Stimulated activated CD4-positive, alpha-beta T cell treated with anti-CD3 and anti-CD28 coated beads, Interleukin-1b, Interleukin-23, amount 100 ng/mL, for 24 hours (primary cell): Measurements from ENCODE around the gene TNFAIP2.
"Not testable (repeated sequence)": the region's sequence is repeated elsewhere in the genome, so short reads cannot be mapped to it uniquely, and the experiment has no call there.

Source experiments
- DNase-seq, 4 experiments: peaks; one replicate each; pipeline ENCODE4 v3.0.0-alpha.2; 2020; ENCODE audit warnings: low read depth in 4 of 4, low spot score in 1 of 4

The TNFAIP2 gene

DNA sequence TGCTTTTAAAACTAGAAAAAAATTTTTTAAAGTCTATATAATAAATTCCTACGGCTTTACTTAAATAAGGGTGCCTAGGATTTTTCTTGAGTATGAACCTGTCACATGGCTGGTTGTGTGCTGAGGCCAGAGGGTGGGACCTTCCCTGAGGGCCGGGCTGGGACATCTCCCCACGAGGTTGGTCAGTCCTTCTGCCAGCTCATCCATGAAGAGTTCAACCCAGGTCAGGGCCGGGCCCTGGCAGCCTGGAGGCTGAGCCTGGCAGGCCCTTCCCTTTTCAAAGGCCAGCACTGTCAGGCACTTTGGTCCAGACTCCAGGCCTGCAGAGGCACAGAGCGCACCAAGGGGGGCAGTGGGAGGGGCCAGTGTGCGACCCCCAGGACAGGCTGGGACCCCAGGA lies 31.7 kb downstream of the TNFAIP2 start:
- DNase-seq = no peak

DNA sequence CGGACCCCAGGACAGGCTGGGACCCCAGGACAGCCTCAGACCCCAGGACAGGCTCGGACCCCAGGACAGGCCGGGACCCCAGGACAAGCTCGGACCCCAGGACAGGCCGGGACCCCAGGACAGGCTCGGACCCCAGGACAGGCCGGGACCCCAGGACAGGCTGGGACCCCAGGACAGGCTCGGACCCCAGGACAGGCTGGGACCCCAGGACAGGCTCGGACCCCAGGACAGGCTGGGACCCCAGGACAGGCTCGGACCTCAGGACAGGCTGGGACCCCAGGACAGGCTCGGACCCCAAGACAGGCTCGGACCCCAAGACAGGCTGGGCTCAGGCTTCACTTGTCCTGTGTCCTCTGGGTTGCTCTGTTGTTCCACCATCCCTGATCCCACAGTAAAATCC lies 32.2 kb downstream of the TNFAIP2 start:
- DNase-seq = not testable (repeated sequence)

DNA sequence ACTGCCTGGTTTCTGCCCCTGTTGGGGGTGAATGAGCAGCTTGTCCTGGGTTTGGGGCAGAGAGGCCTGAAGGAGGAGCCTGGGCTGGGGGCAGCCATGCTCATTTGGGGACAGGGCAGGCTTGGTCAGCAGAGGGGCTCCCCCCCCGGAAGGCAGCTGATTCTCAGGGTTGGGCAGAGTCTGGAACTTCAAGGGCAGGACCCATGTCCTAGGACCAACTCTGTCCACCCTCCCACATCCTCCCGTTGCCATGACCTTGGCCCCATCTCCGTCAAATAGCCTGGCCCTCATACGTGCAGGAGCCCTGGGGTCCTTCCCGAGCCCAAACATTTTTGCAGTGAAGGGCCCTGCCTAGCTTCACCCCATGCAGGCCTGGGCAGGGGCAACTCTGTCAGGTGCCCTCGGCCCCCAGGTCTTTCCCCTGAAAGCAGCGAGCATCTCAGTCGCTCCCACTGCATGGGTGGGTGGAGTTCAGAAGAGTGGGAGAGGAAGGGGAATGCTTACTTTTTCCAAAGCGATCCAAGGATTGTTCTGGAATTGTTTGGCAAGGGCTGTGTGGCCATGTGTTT lies 32.6 kb downstream of the TNFAIP2 start:
- no peak for DNase-seq

DNA sequence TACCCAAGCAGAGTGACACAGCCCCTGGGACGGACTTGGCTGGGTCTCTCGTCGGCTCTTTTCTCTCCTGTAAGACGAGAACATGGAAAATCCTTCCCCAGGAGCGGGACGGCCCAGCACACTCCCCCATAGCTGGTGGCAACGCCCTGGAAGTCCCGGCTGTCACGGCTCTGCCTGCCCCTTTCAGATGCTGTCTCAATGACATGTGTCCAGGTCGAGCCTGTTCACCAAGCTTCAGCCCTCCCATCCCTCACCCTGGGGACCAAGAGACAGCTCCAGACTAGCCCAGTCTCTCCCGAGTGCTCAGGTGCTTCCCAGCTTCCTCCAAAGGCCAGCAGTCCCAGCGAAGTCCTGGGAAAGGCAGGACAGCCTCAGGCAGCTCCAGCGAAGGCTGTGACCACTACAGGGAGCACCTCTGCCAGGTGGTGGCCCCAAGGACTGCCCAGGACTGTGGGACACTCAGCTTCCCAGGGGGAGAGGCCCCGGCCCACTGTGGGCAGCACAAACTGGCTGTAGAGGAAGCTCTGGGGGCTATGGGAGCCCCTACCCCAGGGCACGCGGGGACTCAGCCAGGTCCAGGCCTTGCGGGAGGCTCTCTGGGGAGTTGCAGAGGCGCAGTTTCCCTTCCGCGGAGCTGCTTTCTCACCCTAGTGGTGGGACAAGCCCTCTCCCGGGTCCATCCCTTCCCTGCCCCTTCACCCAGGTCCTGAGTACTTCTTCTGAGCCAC lies 33.6 kb downstream of the TNFAIP2 start:
- DNase-seq = no peak

DNA sequence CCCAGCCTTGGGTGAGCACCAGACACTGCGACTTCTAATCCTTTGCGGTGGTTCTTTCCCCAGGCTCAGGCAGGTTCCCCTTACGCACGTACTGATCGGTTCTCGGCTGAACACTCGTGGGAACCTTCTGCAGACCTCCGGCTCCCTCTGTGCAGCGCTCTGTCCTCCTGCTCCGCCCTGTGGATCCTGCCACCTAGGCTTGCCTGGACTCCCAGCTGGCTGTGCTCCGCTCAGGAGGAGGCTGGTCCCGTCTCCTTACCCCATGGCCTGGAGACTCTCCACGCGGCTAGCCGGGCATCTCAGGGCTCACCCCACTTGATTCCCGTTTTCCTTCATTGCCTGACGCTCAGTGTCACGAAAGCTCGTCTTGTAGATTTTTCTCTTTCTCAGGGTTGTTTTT lies 34.7 kb downstream of the TNFAIP2 start:
- DNase-seq = no peak

DNA sequence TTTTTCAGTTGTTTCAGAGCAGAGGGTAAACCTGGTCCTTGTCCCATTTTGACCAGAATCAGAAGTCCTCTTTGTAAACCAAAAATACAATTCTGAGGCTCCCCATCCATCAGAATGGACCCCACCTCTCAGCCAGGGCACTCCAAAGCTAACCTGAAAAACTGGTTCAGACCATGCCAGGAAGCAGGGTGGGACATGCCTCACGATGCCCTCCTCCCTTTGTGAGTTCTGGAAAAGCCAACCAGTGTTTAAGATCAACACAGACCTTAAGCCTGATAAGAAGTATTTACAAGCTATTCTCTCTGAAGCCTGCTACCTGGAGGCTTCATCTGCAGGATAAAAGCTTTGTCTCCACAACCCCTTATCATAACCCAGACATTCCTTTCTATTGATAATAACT lies 35.4 kb downstream of the TNFAIP2 start:
- DNase-seq = no peak

DNA sequence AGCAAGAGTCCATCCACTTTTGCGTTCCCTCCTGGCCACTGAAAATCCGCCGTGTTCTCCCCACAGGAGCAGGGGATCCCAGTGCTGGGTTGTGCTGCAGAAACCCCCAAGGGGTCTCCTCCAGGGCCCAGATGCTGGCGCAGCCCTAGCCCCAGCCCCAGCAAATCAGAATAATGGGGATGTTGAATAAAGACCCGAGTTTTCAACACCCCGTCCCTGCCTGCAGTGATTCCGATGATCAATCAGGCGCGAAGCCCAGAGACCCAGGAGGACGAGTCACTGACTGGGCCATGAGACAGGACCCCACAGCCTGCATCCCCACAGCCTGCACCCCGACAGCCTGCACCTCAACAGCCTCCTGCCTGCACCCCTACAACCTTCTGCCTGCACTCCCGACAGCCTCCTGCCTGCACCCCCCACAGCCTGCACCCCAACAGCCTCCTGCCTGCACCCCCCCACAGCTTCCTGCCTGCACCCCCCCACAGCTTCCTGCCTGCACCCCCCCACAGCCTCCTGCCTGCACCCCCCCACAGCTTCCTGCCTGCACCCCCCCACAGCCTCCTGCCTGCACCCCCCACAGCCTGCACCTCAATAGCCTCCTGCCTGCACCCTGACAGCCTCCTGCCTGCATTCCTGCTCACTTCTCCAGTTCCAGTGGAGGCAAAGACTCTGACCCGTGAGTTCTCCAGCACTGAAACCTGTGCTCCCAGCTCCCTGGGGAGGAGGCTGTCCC lies 37.2 kb downstream of the TNFAIP2 start:
- no peak for DNase-seq

DNA sequence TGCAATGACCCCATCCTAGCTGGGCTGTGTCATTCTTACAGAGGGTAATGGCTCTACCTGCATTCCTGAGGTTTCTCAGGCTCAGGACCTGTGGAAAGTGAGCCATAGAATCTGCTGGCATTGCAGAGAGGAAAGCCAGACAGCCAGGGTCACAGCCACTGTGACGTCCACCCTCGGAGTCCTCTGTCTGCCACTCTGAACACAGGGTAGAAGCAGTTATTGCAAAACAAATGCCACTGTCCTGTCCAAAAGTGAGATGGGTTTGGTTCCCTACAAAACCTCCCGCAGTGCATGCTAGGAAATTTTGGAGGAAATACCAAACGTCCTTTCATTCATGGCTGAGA lies 37.8 kb downstream of the TNFAIP2 start:
- DNase-seq = no peak

DNA sequence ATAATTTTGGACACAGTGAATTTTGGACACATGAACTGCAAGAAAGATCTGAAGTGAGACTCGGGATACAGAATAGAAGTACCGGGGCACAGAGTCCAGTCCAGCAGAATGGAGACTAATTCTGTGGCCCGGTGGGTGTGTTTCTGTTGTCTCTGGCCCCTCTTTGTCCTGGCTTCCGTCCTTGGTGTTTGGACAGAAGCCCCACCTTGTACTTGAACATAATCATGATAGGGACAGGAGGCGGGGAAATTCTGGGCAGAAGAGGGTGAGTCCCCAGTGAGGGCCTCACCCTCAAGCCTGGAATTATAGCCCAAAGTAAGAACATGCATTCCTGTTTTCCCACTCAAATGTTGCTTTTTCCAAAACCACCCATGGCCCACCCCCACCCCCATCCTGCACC lies 39.9 kb downstream of the TNFAIP2 start:
- no peak for DNase-seq

DNA sequence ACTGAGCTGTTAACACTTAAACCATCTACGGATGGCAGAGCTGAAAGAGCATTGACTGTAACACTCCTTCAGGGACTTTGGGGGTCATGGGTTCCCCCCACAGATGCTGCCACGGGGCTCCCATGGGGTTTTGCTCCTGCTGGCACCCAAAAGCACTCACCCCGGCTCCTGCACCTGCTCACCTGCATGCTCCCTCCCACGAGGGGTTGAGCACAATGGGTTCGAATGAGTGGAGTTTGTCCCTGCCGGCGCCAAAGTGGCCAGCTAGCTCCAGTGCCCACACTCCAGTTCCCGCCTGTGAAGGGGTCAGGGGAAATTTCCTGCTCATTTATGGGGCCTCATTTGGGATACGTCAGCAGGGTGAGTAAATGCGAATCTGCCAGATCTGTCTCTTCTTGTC lies 40.7 kb downstream of the TNFAIP2 start:
- DNase-seq = no peak

DNA sequence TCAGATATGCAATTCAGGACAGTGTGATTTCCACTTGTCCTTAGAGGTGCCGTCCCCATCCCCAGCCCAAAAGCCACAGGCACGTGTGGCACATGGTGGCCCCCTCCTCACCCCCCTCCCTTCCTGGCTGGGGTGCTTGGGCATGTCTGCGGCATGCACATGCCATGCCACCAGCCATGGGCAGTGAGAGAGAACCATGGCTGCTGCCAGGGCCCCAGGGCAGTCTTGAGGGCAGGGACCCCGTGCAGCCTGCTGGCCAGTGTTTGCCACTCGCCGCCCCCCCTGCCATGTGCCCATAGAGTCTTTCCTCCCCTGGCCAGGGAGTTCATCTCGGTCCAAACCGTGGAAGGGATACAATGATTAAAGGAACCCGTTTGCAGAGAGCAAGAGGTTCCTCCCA lies 41.5 kb downstream of the TNFAIP2 start:
- no peak for DNase-seq

DNA sequence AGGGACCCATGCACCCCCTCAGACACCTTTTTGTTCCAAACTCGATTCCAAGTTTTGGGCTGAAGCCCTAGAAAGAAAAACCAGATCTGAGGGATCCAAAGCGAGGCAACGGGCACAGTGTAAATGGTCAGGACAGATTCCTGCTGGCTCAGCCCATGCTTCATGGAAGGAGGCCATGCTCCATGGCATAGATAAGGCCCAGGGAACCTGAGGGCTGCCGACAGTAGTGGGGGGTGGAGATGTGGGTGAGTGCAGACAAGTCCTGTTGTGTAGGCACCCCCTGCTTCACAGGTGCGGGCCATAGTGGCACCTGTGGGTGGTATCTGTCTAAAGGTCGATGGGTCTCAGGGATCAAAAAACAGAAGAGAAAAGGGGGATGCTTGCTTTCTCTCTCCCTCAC lies 42.1 kb downstream of the TNFAIP2 start:
- no peak for DNase-seq

DNA sequence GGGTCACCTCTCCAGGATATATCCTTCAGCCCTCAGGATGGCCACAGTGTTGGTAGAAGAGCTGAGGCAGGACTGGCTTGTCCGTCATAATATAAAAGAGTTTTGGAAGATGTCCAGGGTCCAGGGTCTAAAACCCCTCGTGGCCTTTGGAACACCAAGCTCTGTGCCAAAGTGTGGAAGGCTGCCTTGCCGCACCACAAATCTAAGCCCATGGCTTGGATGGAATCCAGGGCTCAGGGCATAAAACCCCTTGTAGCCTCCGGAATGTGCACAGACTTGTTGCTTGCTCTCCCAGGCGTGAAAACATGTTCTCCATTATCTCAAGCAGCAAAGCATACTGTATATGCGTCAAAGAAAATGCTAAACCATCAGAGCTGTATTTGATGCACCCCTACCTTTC lies 46.7 kb downstream of the TNFAIP2 start:
- no peak for DNase-seq

DNA sequence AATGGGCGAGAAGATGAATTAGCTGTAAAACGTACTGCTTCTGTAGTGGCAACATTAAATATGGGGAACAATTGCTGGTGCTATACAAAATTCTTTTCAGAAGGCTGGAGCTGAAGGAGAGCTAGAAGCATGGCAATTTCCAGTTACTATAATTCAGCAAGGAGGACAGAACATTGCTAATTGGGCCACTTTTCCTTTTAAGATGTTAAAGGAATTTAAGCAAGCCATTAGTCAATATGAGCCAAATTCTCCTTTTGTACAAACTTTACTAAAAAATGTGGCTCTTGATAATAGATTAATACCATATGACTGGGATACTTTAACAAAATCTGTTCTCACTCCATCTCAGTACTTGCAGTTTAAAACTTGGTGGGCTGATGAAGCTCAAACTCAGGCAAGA lies 47.9 kb downstream of the TNFAIP2 start:
- not testable (repeated sequence) for DNase-seq

DNA sequence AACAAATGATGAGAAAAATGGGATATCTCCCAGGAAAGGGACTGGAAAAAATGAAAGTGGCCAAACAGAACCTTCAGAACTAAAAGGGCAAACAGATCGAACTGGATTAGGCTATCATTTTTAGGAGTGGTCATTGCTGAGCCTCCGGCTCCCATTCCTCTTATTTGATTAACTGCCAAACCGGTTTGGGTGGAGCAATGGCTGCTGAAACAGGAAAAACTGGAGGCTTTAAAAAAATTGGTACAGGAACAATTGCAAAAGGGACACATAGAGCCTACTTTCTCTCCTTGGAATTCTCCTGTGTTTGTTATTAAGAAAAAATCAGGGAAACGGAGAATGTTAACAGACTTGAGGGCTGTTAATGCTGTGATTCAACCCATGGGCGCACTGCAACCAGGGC lies 49.7 kb downstream of the TNFAIP2 start:
- no peak for DNase-seq

DNA sequence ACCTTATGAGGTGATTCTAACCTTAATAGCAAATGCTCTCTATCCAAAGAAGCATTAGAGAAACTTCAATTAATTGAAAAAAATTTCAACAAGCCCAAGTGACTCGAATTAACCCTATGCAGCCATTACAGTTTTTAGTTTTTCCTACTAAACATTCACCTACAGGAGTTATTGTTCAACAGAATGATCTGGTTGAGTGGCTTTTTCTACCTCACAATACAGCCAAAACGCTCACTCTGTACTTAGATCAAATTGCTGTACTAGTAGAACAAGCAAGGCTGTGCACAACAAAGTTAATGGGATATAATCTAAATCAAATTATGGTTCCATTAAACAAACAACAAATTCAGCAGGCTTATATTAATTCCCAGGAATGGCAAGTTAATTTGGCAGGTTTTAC lies 50.6 kb downstream of the TNFAIP2 start:
- not testable (repeated sequence) for DNase-seq

DNA sequence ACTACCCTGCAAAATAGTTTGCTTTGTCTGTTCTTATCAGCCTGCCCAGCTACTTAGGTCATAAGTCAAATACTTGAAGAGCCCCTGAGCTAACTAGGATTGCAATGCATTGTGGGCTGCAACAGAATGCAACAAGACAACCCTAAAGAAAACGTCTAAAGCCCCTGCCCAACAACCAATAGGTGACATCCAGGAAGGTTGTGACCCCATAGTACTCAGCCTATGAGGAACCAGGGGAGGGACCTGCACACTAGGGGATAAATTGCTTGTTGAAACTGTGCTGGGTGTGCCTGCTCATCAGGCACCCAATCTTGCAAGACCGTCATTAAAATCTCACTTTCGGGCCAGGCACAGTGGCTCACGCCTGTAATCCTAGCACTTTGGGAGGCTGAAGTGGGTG lies 52.9 kb downstream of the TNFAIP2 start:
- not testable (repeated sequence) for DNase-seq

DNA sequence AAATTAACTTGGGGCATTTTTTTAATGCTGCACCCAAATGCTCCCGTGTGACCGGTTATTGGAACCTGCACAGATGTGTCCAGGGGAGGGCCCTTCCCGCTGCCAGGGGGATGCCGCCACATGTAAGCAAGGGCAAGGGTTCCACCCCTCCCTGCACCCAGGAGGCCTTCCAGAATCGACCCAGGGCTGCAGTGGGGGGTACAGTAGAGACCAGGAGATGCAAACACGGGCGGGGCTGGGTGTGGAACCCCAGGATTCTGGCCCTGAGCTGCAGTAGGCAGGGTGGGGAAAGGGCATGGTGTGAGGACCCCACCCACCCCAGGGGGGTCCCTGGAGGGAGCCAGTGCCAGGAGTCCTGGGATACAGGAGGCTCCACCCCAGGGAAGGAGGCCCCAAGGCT lies 54.1 kb downstream of the TNFAIP2 start:
- DNase-seq = no peak

DNA sequence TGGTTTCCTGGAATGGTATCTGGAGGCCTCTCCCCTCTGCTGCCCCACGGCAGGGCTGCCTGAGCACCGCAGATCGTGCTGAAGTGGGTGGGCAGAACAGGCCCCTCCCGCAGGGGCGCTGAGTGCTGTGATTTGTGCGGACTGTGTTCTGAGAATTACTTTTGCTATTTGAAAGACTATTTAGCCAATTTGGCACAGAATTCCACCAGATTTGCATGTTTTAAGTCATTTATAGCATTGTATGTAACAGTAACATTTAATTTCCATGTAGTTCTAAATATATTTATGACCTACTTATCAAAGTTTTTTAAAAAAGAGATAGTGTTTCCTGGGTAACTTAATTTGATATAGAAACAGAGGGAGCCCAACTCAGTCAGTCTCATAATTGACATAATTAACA lies 55.3 kb downstream of the TNFAIP2 start:
- DNase-seq = no peak

DNA sequence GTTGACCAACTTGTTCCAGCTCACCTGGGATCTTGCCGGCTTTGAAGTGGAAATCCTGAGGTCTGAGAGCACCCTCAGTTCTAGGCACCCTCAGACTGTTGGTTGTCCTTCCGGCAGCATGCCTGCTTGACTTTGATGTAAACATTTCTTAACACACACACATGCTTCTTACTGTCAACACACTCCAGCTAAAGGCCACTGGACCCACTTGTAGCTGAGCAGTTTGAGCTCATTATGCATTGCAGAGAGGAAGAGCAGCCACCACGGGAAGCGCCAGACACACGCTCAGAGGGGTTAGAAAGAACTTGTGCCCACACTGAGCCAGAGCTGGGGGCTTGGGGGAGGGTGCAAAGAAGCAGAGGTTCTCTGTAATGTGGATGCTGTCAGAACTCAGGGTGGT lies 55.8 kb downstream of the TNFAIP2 start:
- no peak for DNase-seq

DNA sequence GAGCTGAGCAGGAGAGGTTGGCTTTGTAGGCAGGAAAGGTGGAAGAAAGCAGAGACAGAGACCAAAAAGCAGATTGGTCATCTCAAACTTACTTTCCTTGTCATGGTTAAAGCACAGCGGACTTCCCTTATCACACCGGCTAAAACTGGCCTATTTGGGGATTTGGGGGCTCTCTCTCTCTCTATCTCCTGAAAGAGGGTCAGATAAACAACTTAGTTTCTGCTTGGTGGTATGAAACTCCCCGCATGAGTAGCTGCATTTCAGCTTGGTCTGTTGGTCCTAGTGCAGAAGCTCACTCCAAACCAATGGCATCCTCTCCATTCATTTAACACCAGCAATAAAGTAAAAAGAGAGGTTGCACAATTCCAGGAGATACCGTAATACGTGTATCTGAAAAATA lies 57.1 kb downstream of the TNFAIP2 start:
- DNase-seq = no peak

DNA sequence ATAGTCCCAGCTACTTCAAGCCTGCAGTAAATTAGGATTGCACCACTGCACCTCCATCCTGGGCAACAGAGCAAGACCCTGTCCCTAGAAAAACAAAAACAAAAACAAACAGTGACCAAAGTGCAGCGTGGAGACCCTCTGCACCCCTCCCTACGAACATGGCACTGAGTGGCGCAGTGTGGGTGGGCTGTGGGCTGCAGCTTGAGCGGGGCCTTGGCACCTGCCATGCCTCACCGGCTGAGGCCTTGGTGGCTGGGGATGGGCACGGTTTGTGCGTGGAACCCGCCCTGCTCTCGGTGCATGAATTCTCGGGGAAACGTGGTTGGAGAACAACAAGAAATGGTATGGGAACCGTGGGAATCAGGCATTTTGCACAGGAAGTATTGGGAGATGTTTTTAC lies 60.8 kb downstream of the TNFAIP2 start:
- no peak for DNase-seq
